Measurements from ENCODE around the gene THAP9.

THAP9 gene

DNA sequence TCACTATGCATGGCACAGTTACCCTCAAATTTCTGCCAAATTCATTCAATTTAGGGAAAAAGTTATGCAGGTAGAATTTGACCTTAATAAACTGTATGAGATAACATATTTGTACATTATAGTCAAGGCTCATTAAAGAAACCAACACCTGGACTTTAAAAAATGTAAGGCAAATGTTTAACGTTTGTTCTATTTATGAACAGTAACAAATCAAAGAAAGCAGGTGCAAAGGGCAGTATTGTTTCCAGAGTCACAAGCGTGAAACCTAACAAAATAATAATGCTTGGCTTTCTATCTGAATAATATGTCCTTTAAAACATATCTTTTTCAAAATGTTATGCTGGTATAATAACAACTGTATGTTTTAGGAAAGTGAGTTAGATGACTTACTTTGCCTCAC, 68.9 kb downstream of the THAP9 start:
- no peak for DNase-seq

Data from stimulated activated CD4-positive, alpha-beta T cell treated with anti-CD3 and anti-CD28 coated beads, Interleukin-4, amount 100 ng/mL, for 1 hour (primary cell).